ENCODE measurements around the gene NRXN2.

NRXN2 gene

GRCh38 chr11:64723117-64723906, at the start of gene NRXN2:
TSS of gene NRXN2 (minus strand) at chr11:64723197. CDS start at chr11:64713699, 9,498 bp downstream.
- no peak for DNase-seq

- no peak for DNase-seq
These were observed 49.5 kb upstream of the NRXN2 start for GRCh38 chr11:64772303-64773018.

- DNase-seq: no peak
These were observed 48.9 kb upstream of the NRXN2 start for GRCh38 chr11:64771861-64772260.

DNA sequence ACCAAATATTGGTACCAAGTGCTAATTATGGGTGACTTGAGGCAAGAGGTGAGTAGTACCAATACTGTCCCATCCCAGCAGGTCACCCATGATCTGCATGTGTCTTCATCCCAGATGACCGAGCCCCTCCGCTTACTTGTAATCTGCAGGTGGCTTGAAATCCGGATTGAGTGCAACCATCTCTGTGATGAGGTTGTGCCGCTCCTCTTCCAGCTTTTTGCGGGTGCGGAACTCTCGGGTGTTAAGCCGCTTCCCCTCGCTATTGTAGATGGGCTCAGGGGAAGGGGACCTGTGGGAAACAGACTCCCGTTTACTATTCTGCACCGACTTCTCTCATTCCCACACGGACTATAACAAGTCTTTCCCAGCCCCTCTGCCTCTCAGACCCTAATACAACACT, 47.1 kb upstream of the NRXN2 start:
- DNase-seq: no peak

- no peak for DNase-seq
These were observed 46.3 kb upstream of the NRXN2 start for GRCh38 chr11:64769283-64769682.

- DNase-seq: no peak
These were observed 45.3 kb upstream of the NRXN2 start for GRCh38 chr11:64768300-64768694.

DNA sequence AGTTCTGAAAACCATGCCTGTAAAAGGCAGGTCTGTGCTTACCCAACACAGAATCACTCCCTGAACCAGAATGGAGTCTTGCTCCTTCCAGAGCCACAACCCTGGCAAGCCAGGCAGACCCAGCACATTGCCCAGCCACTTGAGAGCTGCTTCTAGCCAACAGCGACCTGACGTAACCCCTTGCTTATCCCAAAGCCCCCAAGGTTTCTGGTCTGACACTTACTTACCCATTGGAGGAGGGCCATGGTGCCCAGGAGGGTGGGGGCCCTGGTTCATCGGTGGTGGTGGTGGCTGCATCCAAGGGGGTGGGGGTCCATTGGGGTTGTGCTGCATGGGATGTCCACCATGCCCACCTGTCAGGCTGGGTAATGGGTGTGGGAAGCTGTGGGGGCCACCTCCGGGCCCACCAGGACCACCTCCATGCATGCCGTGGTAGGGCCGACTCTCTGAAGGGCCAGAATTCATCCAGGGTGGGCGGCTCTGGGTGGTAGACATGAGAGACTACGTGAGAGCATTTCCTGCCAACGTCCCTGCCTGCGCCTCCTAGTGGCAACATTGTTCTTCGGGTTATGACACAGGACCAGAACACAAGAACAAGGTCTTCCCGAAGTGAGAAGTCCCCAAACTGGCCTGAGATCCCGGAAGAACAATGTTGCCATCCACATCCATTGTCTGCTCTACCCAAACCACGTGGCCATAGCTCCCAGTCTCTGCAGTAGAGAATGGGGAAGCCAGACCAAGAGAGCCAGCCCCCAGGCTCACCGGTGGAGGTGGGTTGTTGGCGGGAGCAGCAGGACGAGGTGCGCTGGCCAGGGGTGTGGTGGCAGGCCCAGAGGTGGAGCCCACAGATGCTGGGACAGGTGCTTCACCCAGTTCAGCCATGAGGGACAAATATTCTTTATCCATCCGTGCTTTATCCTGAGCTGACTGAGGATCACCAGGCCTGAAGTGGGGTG, 44.6 kb upstream of the NRXN2 start:
- no peak for DNase-seq

DNA sequence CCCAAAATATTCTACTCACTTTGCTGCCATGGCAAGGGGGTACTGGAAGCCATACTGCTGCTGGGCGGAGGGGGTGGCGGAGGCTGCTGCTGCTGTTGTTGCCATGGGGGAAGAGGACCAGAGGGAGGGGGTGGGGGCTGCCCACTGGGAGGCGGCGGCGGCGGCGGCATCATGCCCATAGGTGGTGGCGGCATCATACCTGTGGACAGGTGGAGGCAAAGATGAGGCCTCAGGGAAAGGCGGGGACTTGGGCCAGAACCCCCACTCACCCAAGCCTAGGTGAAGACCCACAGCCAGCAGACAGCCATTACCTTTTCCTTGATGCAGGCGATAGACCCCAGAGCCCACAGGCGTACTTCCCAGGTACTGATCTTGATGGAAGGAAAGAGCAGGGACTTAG, 43.9 kb upstream of the NRXN2 start:
- DNase-seq: no peak

DNA sequence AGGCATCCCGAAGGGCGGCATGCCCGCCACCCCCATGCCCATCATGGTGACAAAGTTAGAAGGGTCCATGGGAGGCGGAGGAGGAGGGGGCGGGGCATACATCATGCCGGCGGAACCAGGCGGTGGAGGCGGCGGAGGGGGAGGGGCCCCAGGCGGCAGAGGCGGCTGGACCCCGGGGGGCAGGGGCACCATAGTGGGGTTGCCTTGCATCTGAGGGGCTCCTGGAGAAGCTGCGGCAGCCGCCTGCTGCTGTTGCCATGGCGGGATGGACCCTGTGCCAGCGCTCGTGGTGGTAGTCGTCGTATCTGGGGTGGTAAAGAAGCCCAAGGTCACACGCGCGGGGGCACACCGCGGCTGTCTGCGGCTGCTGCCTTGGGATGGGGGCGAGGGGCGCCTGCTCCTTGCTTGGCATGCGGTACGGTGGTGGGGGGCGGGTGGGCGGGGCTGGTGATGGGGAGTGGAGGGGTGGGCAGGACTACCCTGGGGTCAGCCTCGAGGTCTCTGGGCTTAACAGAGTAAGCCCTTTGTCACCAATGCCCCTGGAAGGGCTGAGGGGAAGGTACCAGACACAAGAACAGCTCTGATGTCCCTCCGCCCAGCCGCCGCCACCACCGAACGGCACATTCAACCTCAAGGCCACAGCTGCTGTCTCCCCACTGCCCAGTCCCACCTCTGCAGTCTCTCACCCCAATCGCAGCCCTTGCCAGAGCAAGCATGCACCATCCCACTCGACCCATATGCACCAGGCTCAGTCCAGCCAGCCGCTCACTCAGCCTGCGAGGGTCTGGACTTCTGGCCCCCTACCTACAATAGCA, 43.1 kb upstream of the NRXN2 start:
- DNase-seq: no peak

DNA sequence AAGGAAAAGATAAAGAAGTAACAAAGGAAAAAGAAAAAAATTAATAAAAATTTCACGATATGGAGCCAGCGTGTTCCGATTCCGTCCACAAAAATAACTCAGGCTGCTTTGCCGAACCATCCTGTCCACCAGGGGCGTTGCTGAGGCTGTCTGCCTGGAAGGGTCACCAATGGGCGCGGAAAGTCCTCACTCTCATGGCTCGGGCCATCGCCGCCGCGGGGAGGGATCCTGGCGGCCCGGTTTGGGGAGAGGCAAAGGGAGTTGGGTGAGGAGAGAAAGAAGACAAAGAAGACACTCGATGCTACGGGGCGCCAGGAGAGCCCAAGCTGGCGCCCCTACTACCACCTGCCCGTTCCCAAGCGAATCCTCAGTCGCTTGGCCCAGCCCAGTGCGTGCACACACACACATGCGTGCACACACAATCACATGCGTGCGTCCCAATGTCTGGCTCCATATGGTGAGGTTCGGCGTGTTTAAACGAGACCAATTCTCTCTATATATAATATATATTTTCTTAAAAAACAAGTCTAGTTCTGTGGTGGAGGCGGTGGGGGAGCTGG, 42.4 kb upstream of the NRXN2 start:
- no peak for DNase-seq

- DNase-seq: no peak
These were observed 41.8 kb upstream of the NRXN2 start for GRCh38 chr11:64764753-64765152.

DNA sequence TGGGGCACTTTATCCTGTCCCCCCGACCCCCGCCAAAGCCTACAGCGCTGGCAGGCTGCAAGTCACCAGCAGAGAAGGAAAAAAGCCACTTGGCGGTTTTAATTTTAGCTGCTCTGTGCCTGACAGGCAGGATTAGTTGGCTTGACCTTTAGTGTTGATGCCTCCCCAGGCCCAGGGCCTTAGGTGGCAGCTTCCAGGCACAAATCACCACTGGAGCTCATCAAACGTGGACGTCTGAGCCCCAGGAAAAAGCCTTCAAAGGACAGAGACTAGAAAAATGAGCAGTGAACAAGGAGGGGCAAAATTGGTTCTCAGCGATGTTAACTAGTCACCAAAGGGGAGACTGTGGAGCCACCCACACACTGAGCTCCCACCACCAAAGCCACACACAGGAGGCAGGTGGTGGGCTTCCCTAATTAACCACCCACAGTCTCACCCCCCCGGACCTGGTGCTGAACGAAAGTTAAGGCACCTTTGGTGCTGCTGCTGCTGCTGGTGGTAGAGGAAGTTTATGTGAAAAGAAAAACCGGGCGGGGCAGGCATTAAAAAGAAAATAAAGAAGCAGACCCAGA, 41.1 kb upstream of the NRXN2 start:
- no peak for DNase-seq

DNA sequence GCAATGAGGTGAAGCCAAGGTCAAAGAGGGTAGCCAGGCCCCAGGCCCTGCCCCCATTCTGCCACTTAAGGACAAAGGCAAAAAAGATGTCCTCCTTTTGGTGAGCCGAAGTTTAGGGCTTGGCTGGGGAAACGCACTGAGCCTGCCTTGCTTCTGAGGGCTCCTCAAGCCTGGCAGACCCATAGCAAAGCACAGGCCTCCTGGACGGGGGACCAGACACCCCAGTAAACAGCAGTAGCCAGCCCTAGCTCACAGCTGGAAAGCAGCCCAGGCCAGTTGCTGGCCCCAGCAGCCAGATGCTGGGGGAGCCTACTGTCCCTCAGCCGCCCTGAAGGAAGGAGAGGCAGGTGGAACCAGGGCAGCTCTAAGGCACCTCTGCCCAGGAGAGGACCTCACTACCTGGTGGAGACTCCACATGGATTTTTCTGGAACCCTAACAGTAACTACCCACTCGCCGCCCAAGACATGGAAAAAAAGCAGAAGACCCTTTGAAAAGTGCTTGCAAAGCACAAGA, 40.6 kb upstream of the NRXN2 start:
- DNase-seq: no peak

GRCh38 chr11:64762674-64763525, 39.9 kb upstream of the NRXN2 start:
- DNase-seq: no peak

- no peak for DNase-seq
These were observed 39.3 kb upstream of the NRXN2 start for GRCh38 chr11:64762277-64762673.

GRCh38 chr11:64760759-64761420, 37.9 kb upstream of the NRXN2 start:
- no peak for DNase-seq

- DNase-seq: no peak
These were observed 37.0 kb upstream of the NRXN2 start, which contains the start of gene PYGM for GRCh38 chr11:64759722-64760719. TSS of gene PYGM (minus strand) at chr11:64759974. CDS start at chr11:64759898, 76 bp downstream.

- DNase-seq: no peak
These were observed 36.2 kb upstream of the NRXN2 start for GRCh38 chr11:64759131-64759721.
